GM19023 (cell line): Measurements from ENCODE around the gene TMEM74B.

ENCODE experiments used
- ATAC-seq: cut with Tn5 transposase; IDR thresholded peaks from one replicate; pipeline ENCODE4 v1.9.1; 2021; ENCODE audit warnings: mild to moderate bottlenecking, moderate library complexity; ENCODE audit not compliant: unreplicated experiment

TMEM74B gene

GRCh38 chr20:1206366-1207148 is 21.8 kb upstream of the TMEM74B start:
- no peak for ATAC-seq

GRCh38 chr20:1205802-1206201 is 21.0 kb upstream of the TMEM74B start:
- ATAC-seq, result no peak

- ATAC-seq, result no peak
Measured at GRCh38 chr20:1204576-1204975, 19.8 kb upstream of the TMEM74B start.

GRCh38 chr20:1204113-1204512 is 19.3 kb upstream of the TMEM74B start:
- ATAC-seq, result no peak

GRCh38 chr20:1203630-1204029 is 18.8 kb upstream of the TMEM74B start:
- no peak for ATAC-seq

- no peak for ATAC-seq
Measured at GRCh38 chr20:1202762-1203504, 18.2 kb upstream of the TMEM74B start, which contains the start of gene C20orf202. Gene C20orf202 (plus strand): TSS chr20:1203454. CDS start chr20:1203586, 132 bp downstream.

GRCh38 chr20:1199964-1200363 is 15.2 kb upstream of the TMEM74B start:
- no peak for ATAC-seq

- ATAC-seq, result no peak
Measured at GRCh38 chr20:1199212-1199873, 14.6 kb upstream of the TMEM74B start.

- no peak for ATAC-seq
Measured at GRCh38 chr20:1198751-1199150, 14.0 kb upstream of the TMEM74B start.

- no peak for ATAC-seq
Measured at GRCh38 chr20:1197801-1198200, 13.0 kb upstream of the TMEM74B start.

GRCh38 chr20:1196634-1197033 is 11.9 kb upstream of the TMEM74B start:
- ATAC-seq, result no peak

- no peak for ATAC-seq
Measured at GRCh38 chr20:1195226-1195625, 10.4 kb upstream of the TMEM74B start.

GRCh38 chr20:1191299-1191698 is 6.5 kb upstream of the TMEM74B start:
- ATAC-seq, result no peak

- no peak for ATAC-seq
Measured at GRCh38 chr20:1190847-1191246, 6.1 kb upstream of the TMEM74B start.

GRCh38 chr20:1189827-1190226 is 5.0 kb upstream of the TMEM74B start:
- ATAC-seq, result no peak

- ATAC-seq, result no peak
Measured at GRCh38 chr20:1188347-1188746, 3.6 kb upstream of the TMEM74B start.

GRCh38 chr20:1187605-1188171 is 2.9 kb upstream of the TMEM74B start:
- no peak for ATAC-seq

- ATAC-seq, result no peak
Measured at GRCh38 chr20:1186367-1186991, 1.7 kb upstream of the TMEM74B start.

- no peak for ATAC-seq
Measured at GRCh38 chr20:1185790-1186334, 1.1 kb upstream of the TMEM74B start.

- no peak for ATAC-seq
Measured at GRCh38 chr20:1185316-1185741, 548 bp upstream of the TMEM74B start.

GRCh38 chr20:1184260-1184637 is 532 bp downstream of the TMEM74B start:
- no peak for ATAC-seq
